DOHH2 (cell line): ENCODE measurements around the gene HECTD1.
"Not testable (repeated sequence)": the region's sequence is repeated elsewhere in the genome, so short reads cannot be mapped to it uniquely, and the experiment has no call there.

Experiments used
- H3F3A ChIP-seq: fragments of 200-600 bp; sonication (generic), shearing (Covaris generic); 2 replicates; pipeline ENCODE4 v1.6.0; 2016; ENCODE audit warnings: antibody characterized with exemption, mild to moderate bottlenecking; ENCODE audit not compliant: control insufficient read depth, insufficient read depth
- H3K27ac ChIP-seq: fragments of 200-600 bp; sonication (generic); 2 replicates; pipeline ENCODE4 v1.5.1; 2014; ENCODE audit warnings: low read depth, mild to moderate bottlenecking, low read length, moderate library complexity
- H3K27me3 ChIP-seq: fragments of 200-600 bp; sonication (generic); 2 replicates; pipeline ENCODE4 v1.6.1; 2014; ENCODE audit warnings: mild to moderate bottlenecking, low read length, mixed read lengths; ENCODE audit not compliant: control insufficient read depth
- H3K36me3 ChIP-seq: fragments of 200-600 bp; sonication (generic); 2 replicates; pipeline ENCODE4 v1.6.1; 2014; ENCODE audit warnings: mild to moderate bottlenecking, low read length, moderate library complexity, mixed read lengths; ENCODE audit not compliant: control insufficient read depth
- H3K4me1 ChIP-seq: fragments of 200-600 bp; sonication (generic); 2 replicates; pipeline ENCODE4 v1.6.1; 2014; ENCODE audit warnings: mild to moderate bottlenecking, low read length, mixed read lengths; ENCODE audit not compliant: control insufficient read depth
- H3K4me2 ChIP-seq: fragments of 200-600 bp; sonication (generic); 2 replicates; pipeline ENCODE4 v1.6.0; 2014; ENCODE audit warnings: mild to moderate bottlenecking, low read length, moderate library complexity
- H3K4me3 ChIP-seq: fragments of 200-600 bp; sonication (generic); 2 replicates; pipeline ENCODE4 v1.5.1; 2014; ENCODE audit warnings: mild to moderate bottlenecking, low read length, mixed read lengths
- H3K79me2 ChIP-seq: fragments of 200-600 bp; sonication (generic); 2 replicates; pipeline ENCODE4 v1.6.1; 2014; ENCODE audit warnings: mild to moderate bottlenecking, low read length, mixed read lengths; ENCODE audit not compliant: control insufficient read depth
- H3K9me2 ChIP-seq: fragments of 200-600 bp; sonication (generic); replicated peaks from 2 replicates; pipeline ENCODE4 v1.6.1; 2014; ENCODE audit warnings: mild to moderate bottlenecking, low read length, mixed read lengths; ENCODE audit not compliant: control insufficient read depth
- H3K9me3 ChIP-seq: fragments of 200-600 bp; sonication (generic); 2 replicates; pipeline ENCODE4 v1.6.1; 2014; ENCODE audit warnings: antibody characterized with exemption, low read length, mixed read lengths; ENCODE audit not compliant: control insufficient read depth, insufficient read depth
- H4K20me1 ChIP-seq: fragments of 200-600 bp; sonication (generic); 2 replicates; pipeline ENCODE4 v1.6.0; 2014; ENCODE audit warnings: low read depth, mild to moderate bottlenecking, antibody characterized with exemption, low read length, moderate library complexity; ENCODE audit not compliant: control insufficient read depth, insufficient read depth
- EZH2phosphoT487 ChIP-seq: fragments of 200-600 bp; sonication (generic); IDR thresholded peaks from 2 replicates; pipeline ENCODE4 v1.6.1; 2017; ENCODE audit warnings: borderline replicate concordance, mild to moderate bottlenecking, antibody characterized with exemption, low read length, moderate library complexity, mixed read lengths
- TF ChIP-seq, protein P1 (sequence below): fragments of 200-600 bp; sonication (generic); IDR thresholded peaks from one replicate; pipeline ENCODE4 v1.5.1; 2014; ENCODE audit warnings: antibody characterized with exemption, mild to moderate bottlenecking, low read depth, low read length; ENCODE audit not compliant: poor library complexity, severe bottlenecking

HECTD1 gene

GRCh38 chr14:31097081-31097480 lies 110.5 kb downstream of the HECTD1 start:
- Histone ChIP-seq H3K27me3 (no peaks in the 10 kb centered on the region), H3K9me2 (no peaks in the 10 kb centered on the region), H3K27ac (no peak overlapping the region), H3K9me3 (no peaks in the 10 kb centered on the region), H4K20me1 (no peaks in the 10 kb centered on the region), H3K36me3 (peaks cover 44% of the 10 kb centered on the region), H3F3A (peaks cover 4% of the 10 kb centered on the region), H3K79me2 (no peaks in the 10 kb centered on the region), H3K4me3 (no peak overlapping the region), H3K4me2 (no peak overlapping the region), H3K4me1 (no peaks in the 10 kb centered on the region)
- no peak for TF ChIP-seq EZH2phosphoT487
- TF ChIP-seq, protein P1, sequence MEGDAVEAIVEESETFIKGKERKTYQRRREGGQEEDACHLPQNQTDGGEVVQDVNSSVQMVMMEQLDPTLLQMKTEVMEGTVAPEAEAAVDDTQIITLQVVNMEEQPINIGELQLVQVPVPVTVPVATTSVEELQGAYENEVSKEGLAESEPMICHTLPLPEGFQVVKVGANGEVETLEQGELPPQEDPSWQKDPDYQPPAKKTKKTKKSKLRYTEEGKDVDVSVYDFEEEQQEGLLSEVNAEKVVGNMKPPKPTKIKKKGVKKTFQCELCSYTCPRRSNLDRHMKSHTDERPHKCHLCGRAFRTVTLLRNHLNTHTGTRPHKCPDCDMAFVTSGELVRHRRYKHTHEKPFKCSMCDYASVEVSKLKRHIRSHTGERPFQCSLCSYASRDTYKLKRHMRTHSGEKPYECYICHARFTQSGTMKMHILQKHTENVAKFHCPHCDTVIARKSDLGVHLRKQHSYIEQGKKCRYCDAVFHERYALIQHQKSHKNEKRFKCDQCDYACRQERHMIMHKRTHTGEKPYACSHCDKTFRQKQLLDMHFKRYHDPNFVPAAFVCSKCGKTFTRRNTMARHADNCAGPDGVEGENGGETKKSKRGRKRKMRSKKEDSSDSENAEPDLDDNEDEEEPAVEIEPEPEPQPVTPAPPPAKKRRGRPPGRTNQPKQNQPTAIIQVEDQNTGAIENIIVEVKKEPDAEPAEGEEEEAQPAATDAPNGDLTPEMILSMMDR: no peak

DNA sequence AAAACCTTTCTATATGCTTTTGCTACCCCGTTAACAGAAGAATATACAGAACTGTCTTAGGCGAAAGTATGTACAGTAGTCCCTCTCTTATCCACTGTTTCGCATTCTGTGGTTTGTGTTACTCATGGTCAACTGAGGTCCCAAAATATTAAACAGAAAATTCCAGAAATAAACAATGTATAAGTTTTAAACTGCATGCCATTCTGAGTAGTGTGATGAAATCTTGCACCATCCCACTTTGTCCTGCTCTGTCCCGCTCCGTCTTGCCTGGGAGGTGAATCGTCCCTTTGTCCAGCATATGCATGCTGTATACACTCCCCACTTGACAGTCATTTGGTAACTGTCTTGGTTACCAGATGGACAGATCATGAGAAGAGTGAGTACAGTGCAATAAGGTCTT lies 111.3 kb downstream of the HECTD1 start:
- no peaks in the 10 kb centered on the region for H3K79me2 ChIP-seq
- H3K27ac ChIP-seq: no peak overlapping the region
- no peaks in the 10 kb centered on the region for H3K9me3 ChIP-seq
- H3K4me3 ChIP-seq: no peak overlapping the region
- H3K4me1 ChIP-seq: no peaks in the 10 kb centered on the region
- no peaks in the 10 kb centered on the region for H3K27me3 ChIP-seq
- H3F3A ChIP-seq: peaks cover 4% of the 10 kb centered on the region
- TF ChIP-seq, protein P1: no peak
- no peak for TF ChIP-seq EZH2phosphoT487
- H3K36me3 ChIP-seq: peaks cover 36% of the 10 kb centered on the region
- no peaks in the 10 kb centered on the region for H4K20me1 ChIP-seq
- H3K9me2 ChIP-seq: no peaks in the 10 kb centered on the region
- H3K4me2 ChIP-seq: no peak overlapping the region

DNA sequence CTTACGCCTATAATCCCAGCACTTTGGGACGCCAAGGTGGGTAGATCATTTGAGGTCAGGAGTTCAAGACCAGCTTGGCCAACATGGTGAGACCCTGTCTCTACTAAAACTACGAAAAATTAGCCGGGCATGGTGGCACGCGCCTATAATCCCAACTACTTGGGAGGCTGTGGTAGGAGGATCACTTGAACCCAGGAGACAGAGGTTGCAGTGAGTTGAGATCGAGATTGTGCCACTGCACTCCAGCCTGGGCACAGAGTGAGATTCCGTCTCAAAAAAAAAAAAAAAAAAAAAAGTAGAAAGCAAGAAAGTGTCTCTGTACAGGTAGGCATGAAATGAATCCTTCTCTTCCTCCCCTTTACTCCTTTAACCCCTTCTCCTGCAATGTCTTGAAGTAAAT lies 111.8 kb downstream of the HECTD1 start:
- not testable (repeated sequence) for H3K27me3 ChIP-seq, H3K9me3 ChIP-seq, H3F3A ChIP-seq, H3K9me2 ChIP-seq, H3K4me2 ChIP-seq, H3K27ac ChIP-seq, H3K4me1 ChIP-seq, H3K4me3 ChIP-seq, H3K79me2 ChIP-seq, H4K20me1 ChIP-seq
- peaks cover 31% of the 10 kb centered on the region for H3K36me3 ChIP-seq

GRCh38 chr14:31093884-31094839 lies 113.4 kb downstream of the HECTD1 start:
- not testable (repeated sequence) for H3K4me3 ChIP-seq, H4K20me1 ChIP-seq, H3K4me2 ChIP-seq, H3K27me3 ChIP-seq, H3F3A ChIP-seq, H3K9me2 ChIP-seq, H3K4me1 ChIP-seq, H3K27ac ChIP-seq, H3K9me3 ChIP-seq, H3K79me2 ChIP-seq
- peaks cover 15% of the 10 kb centered on the region for H3K36me3 ChIP-seq
